H54 (cell line): Measurements from ENCODE around the gene FRMD8.

Experiments used
- DNase-seq: peaks from one replicate; pipeline ENCODE4 v3.0.0; 2011; ENCODE audit warnings: low spot score, mixed read lengths; ENCODE audit not compliant: insufficient read length
- FAIRE-seq: peaks from 3 replicates; lab custom pipeline; 2011; peaks lifted over from hg19 to GRCh38; lab: Jason Lieb, UNC
- POLR2A ChIP-seq: IDR thresholded peaks from 2 replicates; pipeline ENCODE4 v1.6.1; 2011; ENCODE audit warnings: low read depth, mild to moderate bottlenecking, low read length

Gene FRMD8

DNA sequence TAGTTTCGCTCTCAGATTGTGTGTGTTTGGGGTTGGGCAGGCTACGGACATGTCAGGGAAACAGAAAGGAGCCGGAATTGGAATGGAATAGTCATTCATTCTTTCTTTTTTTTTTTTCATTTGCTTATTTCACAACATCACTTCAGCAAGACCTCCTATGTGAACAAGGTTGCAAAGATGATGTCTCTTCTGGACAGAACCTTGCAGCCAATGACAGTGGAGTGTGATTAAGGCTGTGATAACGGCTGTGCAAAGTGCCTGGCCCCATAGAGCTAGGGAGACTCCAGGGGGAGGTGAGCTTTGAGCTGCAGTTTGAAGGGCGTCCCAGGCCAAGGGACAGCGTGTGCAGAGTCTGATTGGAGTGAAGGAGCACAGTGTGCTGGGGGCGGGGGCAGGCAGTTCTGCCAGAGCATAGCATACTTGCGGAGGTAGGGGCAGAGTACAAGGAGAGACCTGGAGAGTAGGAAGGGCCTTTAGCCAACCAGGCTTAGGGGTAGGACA, 28.5 kb upstream of the FRMD8 start:
- FAIRE-seq: no peak
- no peak for DNase-seq
- no peak for TF ChIP-seq POLR2A

DNA sequence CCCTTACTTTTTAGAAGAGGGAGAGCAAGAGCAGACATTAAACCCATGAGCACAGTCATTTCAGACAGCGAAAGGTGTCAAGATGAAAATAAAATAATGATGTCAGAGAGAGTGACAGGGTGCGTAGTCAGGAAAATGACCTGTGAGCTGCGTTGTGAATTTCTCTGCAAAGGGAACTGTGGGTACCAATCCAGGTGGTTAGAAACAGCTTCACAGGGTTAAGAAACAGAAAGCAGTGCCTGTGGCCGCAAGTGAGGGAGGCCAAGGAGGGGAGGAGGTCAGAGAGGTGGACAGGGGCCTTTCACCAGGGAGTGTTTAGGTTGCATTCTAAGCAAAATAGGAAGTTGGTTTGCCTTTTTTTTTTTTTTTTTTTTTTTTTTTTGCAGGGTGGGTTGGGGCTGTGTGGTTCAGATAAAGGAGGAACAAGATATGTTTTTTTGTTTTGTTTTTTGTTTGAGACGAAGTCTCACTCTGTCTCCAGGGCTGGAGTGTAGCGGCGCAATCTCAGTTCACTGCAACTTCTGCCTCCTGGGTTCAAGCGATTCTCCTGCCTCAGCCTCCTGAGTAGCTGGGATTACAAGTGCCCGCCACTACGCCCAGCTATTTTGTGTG, 24.0 kb upstream of the FRMD8 start:
- FAIRE-seq: no peak
- TF ChIP-seq POLR2A: no peak
- DNase-seq: no peak

DNA sequence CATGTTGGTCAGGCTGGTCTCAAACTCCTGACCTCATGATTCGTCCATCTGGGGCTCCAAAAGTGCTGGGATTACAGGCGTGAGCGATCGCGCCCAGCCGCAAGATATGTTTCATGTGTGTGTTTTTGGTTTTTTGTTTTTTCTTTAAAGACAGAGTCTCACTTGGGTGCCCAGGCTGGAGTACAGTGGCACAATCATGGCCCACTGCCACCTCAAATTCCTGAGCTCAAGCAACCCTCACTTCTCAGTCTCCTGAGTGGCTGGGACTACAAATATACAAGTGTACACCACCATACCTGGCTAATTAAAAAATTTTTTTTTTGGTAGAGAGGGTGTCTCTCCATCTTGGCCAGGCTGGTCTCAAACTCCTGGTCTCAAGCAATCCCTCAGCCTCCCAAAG, 23.5 kb upstream of the FRMD8 start:
- no peak for TF ChIP-seq POLR2A
- DNase-seq (no peak), FAIRE-seq (no peak)

DNA sequence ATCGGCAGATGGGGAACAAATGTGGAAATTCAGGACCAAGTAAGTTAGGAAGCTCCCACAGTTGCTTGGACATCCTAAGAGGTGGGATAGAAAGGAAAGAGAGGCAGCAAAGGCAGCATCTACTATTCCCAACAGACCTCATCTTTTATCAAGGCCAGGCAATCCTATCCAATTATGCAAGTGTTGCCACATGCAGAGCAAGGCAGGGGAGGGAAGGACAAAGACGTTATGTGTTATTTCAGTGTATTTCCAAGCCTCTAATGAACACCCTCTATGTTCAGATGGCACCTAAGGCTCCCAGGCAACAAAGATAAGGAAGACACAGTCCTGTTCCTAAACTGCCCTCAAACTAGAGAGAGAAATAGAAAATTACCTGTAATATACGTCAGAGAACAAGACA, 22.7 kb upstream of the FRMD8 start:
- TF ChIP-seq POLR2A: no peak
- DNase-seq (no peak), FAIRE-seq (no peak)

DNA sequence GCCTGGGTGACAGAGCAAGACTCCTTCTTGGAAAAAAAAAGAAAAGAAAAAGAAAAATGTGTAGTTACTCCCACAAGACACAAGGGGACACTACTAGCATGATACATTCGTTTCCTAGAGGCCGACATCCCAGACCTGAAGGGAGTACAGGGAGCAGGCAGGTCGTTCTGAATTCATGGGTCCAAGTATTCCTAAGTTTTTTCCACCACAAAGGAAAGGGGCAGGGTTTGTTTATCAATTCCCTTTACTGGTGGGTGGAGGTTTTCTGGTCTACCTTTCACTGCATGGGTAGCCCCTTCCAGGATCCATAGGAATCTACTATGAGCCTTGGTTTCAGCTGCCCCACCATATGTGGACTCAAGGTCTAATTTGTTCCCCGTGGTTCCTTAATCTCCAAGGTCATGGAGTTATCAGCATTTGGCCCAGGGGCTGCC, 20.1 kb upstream of the FRMD8 start:
- TF ChIP-seq POLR2A: no peak
- DNase-seq (no peak), FAIRE-seq (no peak)

DNA sequence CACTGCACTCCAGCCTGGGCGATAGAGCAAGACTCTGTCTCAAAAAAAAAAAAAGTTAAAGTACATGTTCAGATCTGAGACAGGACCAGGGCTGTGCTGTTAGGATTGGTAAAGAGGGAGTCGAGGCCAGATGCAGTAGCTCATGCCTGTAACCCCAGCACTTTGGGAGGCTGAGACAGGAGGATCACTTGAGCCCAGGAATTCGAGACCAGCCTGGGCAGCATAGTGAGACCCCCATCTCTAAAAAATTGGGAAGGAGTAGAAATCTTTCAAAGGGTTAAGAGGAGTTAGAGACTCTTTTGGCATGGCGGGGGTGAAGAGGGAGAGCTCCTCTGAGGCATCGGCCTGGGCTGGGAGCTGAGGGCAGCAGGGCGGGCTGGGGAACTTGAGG, 15.8 kb upstream of the FRMD8 start:
- TF ChIP-seq POLR2A: no peak

DNA sequence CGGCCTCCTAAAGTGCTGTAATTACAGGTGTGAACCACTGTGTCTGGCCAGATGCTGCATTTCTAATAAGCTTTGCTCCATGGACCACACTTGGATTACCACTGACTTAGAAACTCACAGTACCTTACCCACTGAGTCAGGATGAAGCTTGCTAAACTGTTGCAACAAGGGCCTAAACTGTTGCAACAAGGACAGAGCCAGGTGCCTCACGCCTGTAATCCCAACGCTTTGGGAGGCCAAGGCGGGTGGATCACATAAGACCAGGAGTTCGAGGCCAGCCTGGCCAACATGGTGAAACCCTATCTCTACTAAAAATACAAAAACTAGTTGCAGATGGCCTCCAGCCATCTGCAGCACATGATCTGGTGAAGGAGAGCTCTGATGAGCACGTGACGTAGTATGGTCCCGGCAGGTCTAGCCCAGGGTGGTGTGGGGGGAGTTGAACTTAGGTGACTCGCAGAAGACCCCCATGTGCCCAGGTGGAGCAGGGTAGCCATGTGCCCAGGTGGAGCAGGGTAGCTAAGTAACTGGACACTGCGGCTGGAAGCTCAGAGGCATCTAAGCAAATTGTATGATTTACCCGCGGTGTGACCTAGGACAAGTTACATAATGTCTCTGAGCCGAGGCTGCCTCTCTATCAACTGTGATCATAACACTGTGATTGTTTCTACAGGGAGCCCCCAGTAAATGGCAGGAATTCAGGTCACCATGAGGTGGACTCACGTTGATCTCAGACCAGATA, 12.4 kb upstream of the FRMD8 start:
- TF ChIP-seq POLR2A: no peak
- DNase-seq: no peak
- FAIRE-seq: no peak

More for the DNA sequence above, 15.8 kb upstream of the FRMD8 start:
- DNase-seq (no peak), FAIRE-seq (no peak)

DNA sequence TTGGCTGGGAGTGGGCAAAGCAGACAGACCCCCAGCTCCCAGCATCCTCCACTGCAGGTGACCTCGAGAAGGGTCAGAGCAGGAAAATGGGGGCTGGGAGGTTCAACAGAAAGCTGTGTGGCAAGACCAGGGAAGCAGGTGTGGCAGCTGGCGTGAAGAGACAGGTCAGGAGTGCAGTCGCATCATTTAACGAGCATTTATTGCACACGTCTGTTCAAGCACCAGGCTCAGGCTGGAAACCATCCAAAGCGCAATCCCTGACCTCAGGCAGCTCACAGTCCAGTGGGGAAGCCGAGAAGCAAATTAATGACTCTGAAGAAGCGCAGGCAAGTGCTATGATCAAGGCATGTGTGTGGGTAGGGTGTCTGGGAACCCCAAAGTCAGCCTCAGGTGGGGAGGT, 11.4 kb upstream of the FRMD8 start:
- TF ChIP-seq POLR2A: no peak
- DNase-seq: no peak
- no peak for FAIRE-seq

DNA sequence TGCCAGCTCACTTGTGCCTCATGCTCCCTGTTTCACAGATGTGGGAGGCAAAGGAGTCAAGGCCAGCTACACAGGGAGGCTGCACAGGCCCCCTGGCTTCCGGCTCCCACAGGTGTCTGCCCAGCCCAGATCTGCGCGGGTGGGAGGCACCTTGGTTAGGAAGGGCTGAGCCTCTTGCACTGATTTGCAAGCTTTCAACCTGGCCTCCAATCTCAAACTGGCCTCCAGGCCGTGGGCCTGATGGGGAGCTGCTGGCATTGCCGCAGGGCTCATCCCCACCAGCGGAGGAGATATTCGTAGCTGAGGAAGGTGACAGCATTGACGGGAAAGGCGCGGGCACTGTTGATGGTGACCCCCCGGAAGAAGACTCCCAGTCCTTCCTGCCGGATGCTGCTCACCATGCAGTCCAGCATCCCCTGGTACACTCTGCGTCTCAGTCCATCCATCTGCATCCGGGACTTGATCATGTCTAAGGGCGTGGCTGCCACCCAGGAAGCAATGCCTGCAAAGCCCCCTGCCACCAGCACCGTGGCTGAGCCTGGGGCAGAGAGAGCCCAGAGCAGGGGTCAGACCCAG, 10.2 kb upstream of the FRMD8 start:
- no peak for TF ChIP-seq POLR2A
- FAIRE-seq: no peak
- no peak for DNase-seq

DNA sequence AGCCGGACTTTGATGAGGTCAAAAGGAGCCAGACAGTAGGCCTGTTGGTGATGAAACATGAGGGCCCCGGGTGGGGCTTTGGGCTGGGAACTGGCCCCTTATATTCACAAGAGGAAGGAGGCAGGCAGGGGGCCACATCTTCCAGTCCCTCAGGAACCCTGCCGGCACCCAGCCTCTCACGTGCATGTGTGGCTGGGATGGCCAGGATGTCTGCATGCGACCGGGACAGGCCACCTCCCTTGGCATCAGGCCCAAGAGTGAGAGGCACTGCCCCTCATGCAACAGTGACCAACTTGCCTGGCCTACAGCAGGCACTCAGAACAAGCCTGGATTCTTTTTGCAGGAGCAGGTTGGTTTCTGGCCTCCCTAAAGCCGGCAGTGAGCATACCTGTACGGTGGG, 9.4 kb upstream of the FRMD8 start:
- FAIRE-seq: no peak
- DNase-seq: no peak
- TF ChIP-seq POLR2A: no peak

DNA sequence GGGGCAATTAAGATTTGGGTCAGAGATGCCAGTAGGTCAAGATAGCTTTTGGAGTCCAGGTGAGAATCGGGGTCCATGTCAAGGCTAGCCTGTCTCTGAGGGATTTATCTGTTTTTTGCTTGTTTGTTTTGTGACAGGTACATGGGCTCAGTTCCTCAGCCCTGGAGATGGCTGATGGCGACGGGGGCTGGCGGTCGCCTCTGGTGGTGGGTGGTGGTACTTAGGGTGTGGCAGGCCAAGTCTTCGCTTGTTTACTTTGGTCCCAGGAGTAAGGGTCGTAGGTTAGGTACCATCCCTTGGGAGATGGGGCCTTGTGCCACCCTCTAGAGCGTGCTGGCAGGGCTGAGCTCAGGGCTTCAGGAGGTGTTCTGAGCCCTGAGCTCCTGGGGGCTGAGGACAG, 8.7 kb upstream of the FRMD8 start:
- DNase-seq (no peak), FAIRE-seq (no peak)
- no peak for TF ChIP-seq POLR2A

DNA sequence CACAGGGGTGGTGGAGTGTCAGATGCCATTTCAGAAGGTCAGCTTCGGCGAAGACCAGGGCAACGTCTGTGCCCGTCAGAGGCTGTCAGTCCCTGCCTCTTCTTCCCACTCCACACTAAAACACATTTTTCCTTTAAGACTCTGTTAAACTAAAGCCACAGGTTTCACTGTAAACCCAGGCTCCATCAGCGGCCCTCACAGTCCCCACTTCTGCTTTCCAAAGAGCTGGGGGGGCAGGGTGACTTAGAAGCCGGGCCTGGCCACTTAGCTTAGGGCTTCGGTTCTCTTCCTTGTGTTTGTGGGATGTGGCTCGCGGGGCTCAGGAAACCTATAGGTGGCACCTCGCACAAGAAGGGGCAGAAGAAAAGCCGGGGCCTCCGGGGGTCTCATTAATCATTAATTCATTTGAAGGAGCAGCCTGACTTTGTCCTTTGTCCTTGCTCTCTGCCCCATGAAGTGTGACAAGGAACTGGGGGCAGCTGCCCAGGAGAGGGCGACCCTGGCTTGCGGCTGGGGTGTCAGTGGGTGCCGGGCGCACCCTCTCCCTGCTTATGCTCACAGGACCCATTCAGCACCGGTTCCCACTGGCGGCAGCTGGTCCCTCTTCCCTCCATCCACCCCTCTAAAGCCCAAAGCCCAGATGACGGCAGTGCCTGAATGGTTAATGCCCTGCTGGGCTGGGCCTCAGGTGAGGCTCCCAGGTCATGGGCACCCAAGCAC, 8.1 kb upstream of the FRMD8 start:
- no peak for TF ChIP-seq POLR2A
- DNase-seq (no peak), FAIRE-seq (no peak)

DNA sequence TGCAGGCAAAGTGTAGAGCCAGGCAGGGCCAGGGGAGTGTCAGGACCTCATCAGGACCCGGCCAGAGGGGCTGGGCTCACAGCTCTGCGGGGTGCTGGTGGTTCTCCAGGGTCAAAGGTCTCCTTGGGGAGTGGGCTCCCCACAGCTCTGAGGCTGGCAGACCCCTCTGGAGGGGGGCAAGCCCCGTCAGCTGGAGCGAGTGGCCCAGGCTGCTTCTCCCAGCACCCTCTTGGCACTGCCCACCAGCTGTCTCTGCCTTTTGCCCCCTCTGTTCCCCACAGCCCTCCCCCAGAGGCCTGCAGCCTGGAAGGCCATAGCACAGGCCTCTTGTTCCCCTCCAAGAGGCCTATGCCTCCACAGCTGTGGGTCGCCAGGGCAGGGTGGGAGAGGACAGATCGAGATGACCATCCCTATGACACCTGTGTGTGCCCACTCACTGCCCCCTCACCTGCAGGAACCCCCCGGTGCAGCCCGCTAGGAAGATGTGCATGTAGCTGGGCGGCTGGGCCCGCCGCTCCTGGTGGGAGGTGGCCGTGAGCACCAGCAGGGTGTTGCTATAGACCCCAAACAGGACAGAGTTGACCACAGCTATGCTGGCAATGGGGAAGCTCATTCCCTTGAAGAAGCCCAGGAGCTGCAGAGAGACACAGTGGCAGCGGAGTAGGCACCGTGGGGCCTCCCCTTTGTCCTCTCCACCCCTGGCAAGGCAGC, 7.4 kb upstream of the FRMD8 start:
- FAIRE-seq: no peak
- DNase-seq: no peak
- TF ChIP-seq POLR2A: no peak
